PC-9 (cell line): ENCODE measurements around the gene NUDT1. TPM values are rescaled to one million over a fixed set of nuclear protein-coding genes. Genes with fewer than 3 reads are reported as not detected.

Source experiments
- Bru-seq: library from RNA; stranded (reverse); fragments of 400-500 nt; gene quantifications from one replicate; lab custom pipeline; 2021; lab: Mats Ljungman, UMichigan
- BruChase-seq, 2 experiments: library from RNA; stranded (reverse); fragments of 400-500 nt; gene quantifications; one replicate each; lab custom pipeline; 2021; lab: Mats Ljungman, UMichigan
- BruUV-seq: library from RNA; stranded (reverse); fragments of 400-500 nt; replicated peaks from 2 replicates; lab custom pipeline; 2021; lab: Mats Ljungman, UMichigan
- CTCF ChIA-PET: fragments of 300-600 bp; sonication (Branson Sonifier 250); formaldehyde crosslinking; loops from one replicate; lab custom pipeline; 2022; ENCODE audit warnings: antibody characterized with exemption; lab: Charles Lee
- POLR2A ChIA-PET: fragments of 300-600 bp; sonication (Branson Sonifier 250); formaldehyde crosslinking; loops from one replicate; lab custom pipeline; 2022; ENCODE audit warnings: antibody characterized with exemption; ENCODE audit not compliant: unreplicated experiment; lab: Charles Lee
- DNase-seq, 2 experiments: peaks; one replicate each; pipeline versions ENCODE4 v3.0.0 to v3.0.0-alpha.2; 2015 to 2022; ENCODE audit warnings: mixed read lengths in 1 of 2
- H2AFZ ChIP-seq: fragments of 200-600 bp; sonication (generic); 2 replicates; pipeline ENCODE4 v1.8.1; 2017; ENCODE audit warnings: antibody characterized with exemption
- H3F3A ChIP-seq: fragments of 200-600 bp; sonication (generic); 2 replicates; pipeline ENCODE4 v1.8.1; 2017; ENCODE audit warnings: antibody characterized with exemption, mild to moderate bottlenecking, low read depth; ENCODE audit not compliant: insufficient read depth
- H3K27ac ChIP-seq: fragments of 200-600 bp; sonication (generic); 2 replicates; pipeline ENCODE4 v1.6.1; 2016; ENCODE audit warnings: mixed run types
- H3K27me3 ChIP-seq: fragments of 200-600 bp; sonication (generic); 2 replicates; pipeline ENCODE4 v1.6.1; 2016; ENCODE audit warnings: low read depth, mixed run types; ENCODE audit not compliant: insufficient read depth
- H3K36me3 ChIP-seq: fragments of 200-600 bp; sonication (generic); 2 replicates; pipeline ENCODE4 v1.6.1; 2016; ENCODE audit warnings: low read depth, mixed run types
- H3K4me1 ChIP-seq: fragments of 200-600 bp; sonication (generic); replicated peaks from 2 replicates; pipeline ENCODE4 v1.6.1; 2016; ENCODE audit warnings: mixed run types; ENCODE audit not compliant: insufficient read depth
- H3K4me2 ChIP-seq: fragments of 200-600 bp; sonication (generic); 2 replicates; pipeline ENCODE4 v1.6.1; 2017; ENCODE audit warnings: mixed run types
- H3K4me3 ChIP-seq: fragments of 200-600 bp; sonication (generic); 2 replicates; pipeline ENCODE4 v1.6.1; 2016; ENCODE audit warnings: mixed run types
- H3K79me2 ChIP-seq: fragments of 200-600 bp; sonication (generic); 2 replicates; pipeline ENCODE4 v1.6.1; 2017; ENCODE audit warnings: low read depth, mixed run types
- H3K9me2 ChIP-seq: fragments of 200-600 bp; sonication (generic); 2 replicates; pipeline ENCODE4 v1.8.1; 2017; ENCODE audit warnings: mild to moderate bottlenecking; ENCODE audit not compliant: insufficient read depth
- H3K9me3 ChIP-seq: fragments of 200-600 bp; sonication (generic); 2 replicates; pipeline ENCODE4 v1.8.1; 2016; ENCODE audit warnings: low read depth; ENCODE audit not compliant: insufficient read depth
- H4K20me1 ChIP-seq: fragments of 200-600 bp; sonication (generic); 2 replicates; pipeline ENCODE4 v1.8.1; 2017; ENCODE audit not compliant: insufficient read depth
- CTCF ChIP-seq: fragments of 200-600 bp; sonication (generic); conservative IDR thresholded peaks from 2 replicates; pipeline ENCODE4 v1.6.1; 2017; ENCODE audit warnings: mixed run types, antibody characterized with exemption, mild to moderate bottlenecking, moderate library complexity
- EZH2 ChIP-seq: fragments of 200-600 bp; sonication (generic); IDR thresholded peaks from 2 replicates; pipeline ENCODE4 v1.8.0; 2017; ENCODE audit warnings: antibody characterized with exemption, low read depth
- intact Hi-C: fragments of 100-400 bp; cut with micrococcal nuclease; formaldehyde crosslinking; loops from one replicate; pipeline ENCODE4 v1.10.0; 2022; ENCODE audit not compliant: unreplicated experiment
- long read RNA-seq: library from polyadenylated mRNA; stranded (forward); transcript quantifications from one replicate; pipeline ENCODE4 v2.0.0, GENCODE V29; 2022
- total RNA-seq: library from RNA; stranded (reverse); gene quantifications from 2 replicates; pipeline ENCODE4 v1.2.3, GENCODE V29; 2021

NUDT1 gene
- total RNA-seq (63.9 and 73.3 TPM in 2 replicates), Bru-seq, nascent RNA (percentile 57 among the genes with signal in this experiment), BruChase-seq, experiment 1, labeled RNA remaining after a 2-hour chase (percentile 55 among the genes with signal in this experiment), BruChase-seq, experiment 2, labeled RNA remaining after a 6-hour chase (percentile 59 among the genes with signal in this experiment)
- long read RNA-seq, transcript NUDT1-206 (3 exons, 714 nt): major isoform, 38 of 103 reads
- long read RNA-seq, transcript NUDT1-203 (4 exons, 662 nt): minor isoform, 34 of 103 reads
- long read RNA-seq, transcript NUDT1-201 (4 exons, 698 nt): minor isoform, 9 of 103 reads
- long read RNA-seq, transcript NUDT1-204 (5 exons, 712 nt): minor isoform, 8 of 103 reads
- long read RNA-seq, partial matches to known transcripts: 2 of 103 reads
- long read RNA-seq, other reads (novel, unspliced or antisense): 9 of 103 reads

DNA sequence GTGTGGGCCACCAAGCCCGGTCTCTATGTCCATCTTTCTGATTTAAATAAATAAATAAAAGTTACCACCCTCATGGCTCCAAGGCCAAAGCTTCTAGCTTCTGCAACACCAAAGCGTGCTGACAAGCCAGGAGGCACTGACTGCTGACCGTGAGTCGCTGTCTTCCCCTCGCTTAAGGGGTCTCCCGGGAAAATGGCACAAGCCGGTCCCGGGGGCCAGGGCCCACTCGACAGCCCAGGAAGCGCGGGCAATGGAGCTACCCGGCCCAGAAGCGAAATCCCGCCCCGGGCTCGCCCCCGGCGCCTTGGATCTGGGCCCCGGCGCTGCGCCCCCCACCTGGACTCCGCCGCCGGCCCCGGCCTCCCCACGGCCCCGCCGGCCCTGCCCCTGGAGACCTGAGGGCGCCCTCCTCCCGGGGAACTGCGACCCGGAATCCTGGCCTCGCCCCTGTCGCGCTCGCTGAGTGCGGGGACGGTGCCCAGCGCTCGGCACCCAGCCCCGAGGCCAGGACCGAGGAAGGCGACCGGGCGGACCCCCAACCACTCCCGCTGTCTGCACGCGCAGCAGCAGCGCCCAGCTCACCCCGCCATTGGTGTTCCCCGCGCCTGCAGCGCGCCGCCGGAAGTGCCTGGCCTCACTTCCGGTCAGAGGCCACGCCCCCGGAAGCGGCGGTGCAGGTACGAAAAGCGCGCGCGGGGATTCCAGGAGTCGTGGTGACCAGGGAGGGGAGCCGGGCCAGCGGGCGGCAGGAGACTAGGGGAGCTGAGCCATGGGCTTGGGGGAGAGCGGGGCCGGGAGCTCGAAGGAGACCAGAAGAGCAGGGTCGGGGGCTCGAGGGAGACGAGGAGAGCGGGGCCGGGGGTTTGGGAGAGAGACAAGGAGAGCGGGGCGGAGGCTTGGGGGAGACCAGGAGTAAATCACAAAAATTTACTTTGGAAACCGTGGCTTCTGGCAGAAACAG, at the start of gene NUDT1, which contains the start of gene MRM2:
Gene NUDT1 (plus strand): TSS at position 647 of the 961 bp plus-strand sequence. CDS start 2,349 bp downstream, outside the sequence.
Gene MRM2 (minus strand): TSS at position 626 of the 961 bp plus-strand sequence. CDS start 36 bp downstream, at position 590.
- peaks cover 15% of the 10 kb centered on the region for H3K36me3 ChIP-seq
- H3K4me2 ChIP-seq: peak within 1 kb of the TSS; percentile 99
- intact Hi-C loops: loop anchor here (1.0 to 10.0 kb wide), 3 partner anchors 17 to 677 kb away; no protein-coding TSS in a partner anchor
- ChIA-PET CTCF (interaction anchor here (0.6 to 1.2 kb wide), 2 partner anchors 14 to 28 kb away, joined by 3 to 4 read pairs; no protein-coding TSS in a partner anchor), POLR2A (interaction anchor here (0.5 to 1.0 kb wide), 6 partner anchors 9 to 670 kb away, joined by 4 to 19 read pairs (median 6); partner anchors contain the start of gene MAD1L1)
- peaks cover 31% of the 10 kb centered on the region for H3K79me2 ChIP-seq
- BruUV-seq: no TSS peak
- no peaks in the 10 kb centered on the region for H4K20me1 ChIP-seq
- no peaks in the 10 kb centered on the region for H3K9me3 ChIP-seq
- peak within 1 kb of the TSS; percentile 20; the same call in 1 of the 2 replicates for H3K27ac ChIP-seq
- H3K9me2 ChIP-seq: no peaks in the 10 kb centered on the region
- H3F3A ChIP-seq: peaks cover 17% of the 10 kb centered on the region; the same call in 1 of the 2 replicates
- H2AFZ ChIP-seq: peak within 1 kb of the TSS; percentile 94
- peak; percentile 83 to 93 for DNase-seq
- no peak for TF ChIP-seq CTCF
- TF ChIP-seq EZH2: no peak
- H3K27me3 ChIP-seq: no peaks in the 10 kb centered on the region
- peak within 1 kb of the TSS; percentile 94 for H3K4me3 ChIP-seq
- peaks cover 26% of the 10 kb centered on the region for H3K4me1 ChIP-seq

- Histone ChIP-seq H3K27ac (no peak overlapping the region), H3K27me3 (no peaks in the 10 kb centered on the region), H3K36me3 (peaks cover 25% of the 10 kb centered on the region), H3K4me2 (no peak overlapping the region), H3F3A (no peaks in the 10 kb centered on the region), H2AFZ (no peak overlapping the region), H3K9me3 (peaks cover 11% of the 10 kb centered on the region), H3K4me3 (no peak overlapping the region), H4K20me1 (no peaks in the 10 kb centered on the region), H3K4me1 (no peaks in the 10 kb centered on the region), H3K79me2 (no peaks in the 10 kb centered on the region), H3K9me2 (no peaks in the 10 kb centered on the region)
- CTCF ChIA-PET: no interaction called here
- no peak for TF ChIP-seq CTCF
- no peak for TF ChIP-seq EZH2
- intact Hi-C loops: no loop called here
- BruUV-seq: no TSS peak
- DNase-seq: no peak
- POLR2A ChIA-PET: no interaction called here
Observed at GRCh38 chr7:2192831-2193534, 49.0 kb upstream of the NUDT1 start.
